ENCODE measurements around the gene NNMT. TPM values are rescaled to one million over a fixed set of nuclear protein-coding genes. Genes with fewer than 3 reads are reported as not detected.

NNMT gene
- total RNA-seq, 1 experiment from 2014 or later, result not detected

DNA sequence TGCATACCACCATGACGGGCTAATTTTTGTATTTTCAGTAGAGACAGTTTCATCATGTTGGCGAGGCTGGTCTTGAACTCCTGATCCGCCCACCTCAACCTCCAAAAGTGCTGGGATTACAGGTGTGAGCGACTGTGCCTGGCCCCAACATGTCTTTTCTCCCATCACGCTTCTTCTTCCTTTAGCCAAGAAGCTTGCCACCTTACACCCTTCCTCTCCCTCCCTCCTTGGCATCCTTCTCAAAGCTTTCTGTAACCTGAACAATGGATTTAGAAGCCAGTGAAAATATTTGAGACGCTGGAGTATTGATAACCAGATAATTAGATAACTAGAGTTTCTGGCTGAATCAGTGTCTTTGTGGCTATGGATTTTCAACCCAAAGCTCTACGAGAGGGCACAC, 11.3 kb upstream of the NNMT start:
- Histone ChIP-seq H3K79me1 (ENCODE audit: insufficient read depth, low read depth, low read length, poor library complexity, severe bottlenecking) (no peaks in the 10 kb centered on the region), H4K91ac (ENCODE audit: insufficient read length, low read depth, low read length) (no peak overlapping the region), H3K27me3 (ENCODE audit: insufficient read depth, low read length) (no peaks in the 10 kb centered on the region), H2BK5ac (ENCODE audit: insufficient read length, low read length) (no peak overlapping the region), H2BK20ac (ENCODE audit: low read depth, low read length, poor library complexity, severe bottlenecking) (no peak overlapping the region), H3K18ac (ENCODE audit: insufficient read length, low read depth, low read length) (no peak overlapping the region), H4K5ac (ENCODE audit: insufficient read length, low read depth, low read length) (no peak overlapping the region), H3K79me2 (ENCODE audit: insufficient read depth, low read length) (no peaks in the 10 kb centered on the region), H3T11ph (ENCODE audit: low read length) (no peak overlapping the region), H3K4ac (ENCODE audit: low read depth, low read length) (no peak overlapping the region), H3K4me1 (ENCODE audit: insufficient read depth, low read length) (no peaks in the 10 kb centered on the region; the same call in 1 of the 2 replicates), H2BK120ac (ENCODE audit: low read depth, low read length, poor library complexity, severe bottlenecking) (no peak overlapping the region), H2AK5ac (ENCODE audit: insufficient read length, low read length) (no peak overlapping the region), H3K23ac (ENCODE audit: insufficient read length, low read depth, low read length) (no peak overlapping the region), H3K9ac (ENCODE audit: extremely low read depth, insufficient read length, low read length) (no peak overlapping the region), H2AFZ (ENCODE audit: low read length) (no peak overlapping the region), H3K56ac (ENCODE audit: insufficient read length, low read depth, low read length) (no peak overlapping the region), H2BK15ac (ENCODE audit: low read depth, low read length) (no peak overlapping the region), H3K4me2 (ENCODE audit: insufficient read depth, insufficient read length, low read length) (no peak overlapping the region), H4K20me1 (ENCODE audit: control insufficient read depth, insufficient read depth, insufficient read length) (no peaks in the 10 kb centered on the region), H3K27ac (ENCODE audit: insufficient read length, low read depth, low read length) (no peak overlapping the region), H3K23me2 (ENCODE audit: insufficient read length, low read depth, low read length, poor library complexity, severe bottlenecking) (no peaks in the 10 kb centered on the region), H2BK12ac (ENCODE audit: insufficient read length, low read depth, low read length) (no peak overlapping the region), H3K9me3 (ENCODE audit: control insufficient read depth, low read depth, low read length) (no peaks in the 10 kb centered on the region), H3K14ac (ENCODE audit: insufficient read depth, low read length) (no peak overlapping the region), H4K8ac (replicated peaks; ENCODE audit: insufficient read length, low read depth, low read length) (no peak overlapping the region)
- TF ChIP-seq, protein P1, sequence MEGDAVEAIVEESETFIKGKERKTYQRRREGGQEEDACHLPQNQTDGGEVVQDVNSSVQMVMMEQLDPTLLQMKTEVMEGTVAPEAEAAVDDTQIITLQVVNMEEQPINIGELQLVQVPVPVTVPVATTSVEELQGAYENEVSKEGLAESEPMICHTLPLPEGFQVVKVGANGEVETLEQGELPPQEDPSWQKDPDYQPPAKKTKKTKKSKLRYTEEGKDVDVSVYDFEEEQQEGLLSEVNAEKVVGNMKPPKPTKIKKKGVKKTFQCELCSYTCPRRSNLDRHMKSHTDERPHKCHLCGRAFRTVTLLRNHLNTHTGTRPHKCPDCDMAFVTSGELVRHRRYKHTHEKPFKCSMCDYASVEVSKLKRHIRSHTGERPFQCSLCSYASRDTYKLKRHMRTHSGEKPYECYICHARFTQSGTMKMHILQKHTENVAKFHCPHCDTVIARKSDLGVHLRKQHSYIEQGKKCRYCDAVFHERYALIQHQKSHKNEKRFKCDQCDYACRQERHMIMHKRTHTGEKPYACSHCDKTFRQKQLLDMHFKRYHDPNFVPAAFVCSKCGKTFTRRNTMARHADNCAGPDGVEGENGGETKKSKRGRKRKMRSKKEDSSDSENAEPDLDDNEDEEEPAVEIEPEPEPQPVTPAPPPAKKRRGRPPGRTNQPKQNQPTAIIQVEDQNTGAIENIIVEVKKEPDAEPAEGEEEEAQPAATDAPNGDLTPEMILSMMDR (conservative IDR thresholded peaks at IDR 0.05), result no peak
- DNase-seq, result no peak
- Mint-ChIP-seq H3K9me3 (no peaks in the 10 kb centered on the region), H3K36me3 (ENCODE audit: insufficient read depth in 1 of 3, low read depth in 3 of 3) (no peaks in the 10 kb centered on the region), H3K27me3 (ENCODE audit: low read depth) (no peaks in the 10 kb centered on the region; the same call in 1 of the 2 replicates), H3K4me3 (no peak overlapping the region), H3K4me1 (peaks cover 7 to 20% of the 10 kb centered on the region in 2 experiments; a peak in 3 of 4 replicates), H3K27ac (no peak overlapping the region)
- no CpG with 5 or more reads among the region's 7 CpGs for WGBS (ENCODE audit: extremely low coverage, insufficient read length, low lambda C conversion rate)
